Psoas muscle (tissue), 8 donors: ENCODE measurements around the gene TDRD12. TPM values are rescaled to one million over a fixed set of nuclear protein-coding genes. Genes with fewer than 3 reads are reported as not detected.
"Not testable (repeated sequence)": the region's sequence is repeated elsewhere in the genome, so short reads cannot be mapped to it uniquely, and the experiment has no call there.

ENCODE experiments used
- ATAC-seq, 4 donors: fragments of 200-7000 bp; cut with Tn5 transposase; one replicate each; pipeline ENCODE4 v1.9.1; 2020; ENCODE audit warnings: moderate library complexity in 3 of 4, mild to moderate bottlenecking in 2 of 4
- DNase-seq, 2 donors: peaks; one replicate each; pipeline ENCODE4 v3.0.0-alpha.2; 2020
- H3K27ac ChIP-seq: fragments of 200-600 bp; one replicate; pipeline ENCODE4 v1.8.0; 2022
- H3K27me3 ChIP-seq, 3 donors: fragments of 200-600 bp in 1 of 3; one replicate each; pipeline versions ENCODE4 v1.6.1 to v1.8.0; 2013 to 2022; ENCODE audit warnings: low read length in 2 of 3, mild to moderate bottlenecking in 2 of 3, moderate library complexity in 1 of 3; ENCODE audit not compliant: insufficient read depth in 3 of 3
- H3K36me3 ChIP-seq, 2 donors: fragments of 200-600 bp in 1 of 2; one replicate each; pipeline versions ENCODE4 v1.6.1 to v1.8.0; 2013 to 2022; ENCODE audit warnings: low read depth in 1 of 2, mild to moderate bottlenecking in 1 of 2, moderate library complexity in 1 of 2; ENCODE audit not compliant: insufficient read depth in 1 of 2
- H3K4me1 ChIP-seq: fragments of 200-600 bp; one replicate; pipeline ENCODE4 v1.8.0; 2022
- H3K4me3 ChIP-seq: fragments of 200-600 bp; one replicate; pipeline ENCODE4 v1.8.0; 2022; ENCODE audit warnings: mild to moderate bottlenecking
- H3K9me3 ChIP-seq: fragments of 200-600 bp; one replicate; pipeline ENCODE4 v1.8.0; 2022
- WGBS, 3 donors: extraction: QIAGEN DNeasy Blood & Tissue Kit; methylation state at CpG; one replicate each; pipeline versions ENCODE4 v1.1.6 to v1.1.7; 2013; 5-methylcytosine and 5-hydroxymethylcytosine counted together
- intact Hi-C, 2 donors: fragments of 100-400 bp; cut with DNase I; formaldehyde crosslinking; loops; one replicate each; pipeline versions ENCODE4 v1.11.0 to v1.14.2; 2022
- polyA plus RNA-seq, 3 donors: library from polyadenylated mRNA; stranded (reverse); fragments of 200-250 nt; gene quantifications; one replicate each; pipeline ENCODE4 v1.2.3, GENCODE V29; 2013
- total RNA-seq, 4 donors: library from RNA; stranded (reverse); fragmentation: NEBNext Ultra II Directional in 2 of 4; extraction: Animal tissue kit (Norgen Biotek cat#: 25700) in 2 of 4; gene quantifications; one replicate each; pipeline versions ENCODE4 v1.2.1 to v1.2.4, GENCODE V29; 2021 to 2023
- TF ChIP-seq, protein P1 (sequence below): fragments of 200-600 bp; IDR thresholded peaks from one replicate; pipeline ENCODE4 v1.8.0; 2022; ENCODE audit warnings: antibody characterized with exemption
- donor health status: healthy with polysubstance abuse.
- donor health status: DM: no; HTN: no; CAD: no; lungs with moderate emphysema.
- donor health status: Bipolar disorder and iron deficiency.
- donor health status: healthy.
- donor health status: DM: yes; HTN: yes; CAD: no.
- donor health status: DM: no; HTN: no; CAD: no.
- donor health status: DM: no; HTN: no; CAD: no.
- donor health status: DM: yes; HTN: yes; CAD: no.

Gene TDRD12
- total and polyA plus RNA-seq, 7 donors: 0.14 to 0.28 (median 0.19) TPM; not detected in 3

DNA sequence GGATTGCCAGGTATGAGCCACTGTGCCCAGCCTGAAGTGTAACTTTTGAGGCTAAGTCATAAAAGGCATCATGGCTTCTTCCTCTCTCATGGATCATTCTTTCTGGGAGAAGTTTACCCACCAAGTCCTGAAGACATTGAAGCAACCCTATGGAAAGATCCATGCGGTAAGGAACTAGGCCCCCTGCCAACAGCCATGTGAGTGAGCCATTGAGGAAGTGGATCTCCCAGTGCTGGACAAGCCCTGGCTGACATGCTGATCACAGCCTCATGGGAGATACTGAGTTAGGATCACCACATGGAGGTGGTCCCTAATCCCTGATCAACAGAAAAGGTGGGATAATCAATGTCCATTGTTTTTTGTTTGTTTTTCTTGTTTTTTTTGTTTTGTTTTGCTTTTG is 31.3 kb upstream of the TDRD12 start:
- Histone ChIP-seq H3K27ac (no peak overlapping the region), H3K4me1 (peaks cover 22% of the 10 kb centered on the region), H3K27me3 (no peaks in the 10 kb centered on the region), H3K4me3 (no peak overlapping the region), H3K9me3 (no peaks in the 10 kb centered on the region), H3K36me3 (no peaks in the 10 kb centered on the region)
- DNase-seq (peak in 1 of 2 donors; percentile 28), ATAC-seq (no peak)
- intact Hi-C loops: loop anchor here in 1 of 2 donors (10.0 kb wide), 1 partner anchor 334 kb away; no protein-coding TSS in a partner anchor
- TF ChIP-seq, protein P1, sequence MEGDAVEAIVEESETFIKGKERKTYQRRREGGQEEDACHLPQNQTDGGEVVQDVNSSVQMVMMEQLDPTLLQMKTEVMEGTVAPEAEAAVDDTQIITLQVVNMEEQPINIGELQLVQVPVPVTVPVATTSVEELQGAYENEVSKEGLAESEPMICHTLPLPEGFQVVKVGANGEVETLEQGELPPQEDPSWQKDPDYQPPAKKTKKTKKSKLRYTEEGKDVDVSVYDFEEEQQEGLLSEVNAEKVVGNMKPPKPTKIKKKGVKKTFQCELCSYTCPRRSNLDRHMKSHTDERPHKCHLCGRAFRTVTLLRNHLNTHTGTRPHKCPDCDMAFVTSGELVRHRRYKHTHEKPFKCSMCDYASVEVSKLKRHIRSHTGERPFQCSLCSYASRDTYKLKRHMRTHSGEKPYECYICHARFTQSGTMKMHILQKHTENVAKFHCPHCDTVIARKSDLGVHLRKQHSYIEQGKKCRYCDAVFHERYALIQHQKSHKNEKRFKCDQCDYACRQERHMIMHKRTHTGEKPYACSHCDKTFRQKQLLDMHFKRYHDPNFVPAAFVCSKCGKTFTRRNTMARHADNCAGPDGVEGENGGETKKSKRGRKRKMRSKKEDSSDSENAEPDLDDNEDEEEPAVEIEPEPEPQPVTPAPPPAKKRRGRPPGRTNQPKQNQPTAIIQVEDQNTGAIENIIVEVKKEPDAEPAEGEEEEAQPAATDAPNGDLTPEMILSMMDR: no peak
- 72 to 80% (median 77%) methylated on average over 1 of the region's 1 CpG for WGBS, 3 donors

DNA sequence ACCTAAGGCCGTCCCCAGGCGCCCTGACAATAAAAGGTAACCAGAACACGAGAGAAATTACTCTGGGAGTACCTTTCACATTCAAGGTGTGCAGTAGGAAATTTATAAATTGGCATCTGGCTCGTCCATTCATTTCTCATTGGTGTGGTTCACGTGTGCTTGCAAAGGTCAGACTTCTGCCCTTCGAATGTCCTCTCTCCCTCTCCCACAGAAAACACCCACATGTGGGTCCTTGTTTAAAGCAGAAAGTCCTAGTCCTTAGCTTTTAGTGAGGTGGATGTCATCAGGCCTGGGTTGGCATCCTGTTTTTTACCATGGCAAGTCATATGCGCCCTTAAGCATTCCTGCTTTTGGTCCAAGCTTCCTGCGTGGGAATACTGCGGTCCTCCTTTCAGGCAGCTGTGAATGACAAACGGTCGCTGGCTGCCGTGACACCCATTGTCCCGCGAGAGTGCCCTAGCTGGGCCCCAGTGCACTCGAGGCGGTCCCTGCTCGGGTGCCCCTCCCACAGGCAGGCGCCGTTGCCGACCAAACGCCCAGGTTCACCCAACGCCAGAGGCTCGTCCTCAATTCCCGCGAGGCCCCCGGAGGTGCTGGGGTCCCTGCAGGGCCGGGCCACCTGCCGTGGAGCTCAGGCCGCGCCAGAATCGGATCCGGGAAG is 28.1 kb upstream of the TDRD12 start, which contains the start of gene NUDT19:
Gene NUDT19, plus strand, starts transcription at position 531 of the 661 bp plus-strand sequence. CDS start 140 bp downstream, outside the sequence.
- Histone ChIP-seq H3K27ac (peak within 1 kb of the TSS; percentile 92), H3K9me3 (no peaks in the 10 kb centered on the region), H3K4me1 (peaks cover 50% of the 10 kb centered on the region), H3K4me3 (peak within 1 kb of the TSS; percentile 91), H3K36me3 (peaks cover 0 to 2% of the 10 kb centered on the region in 2 donors), H3K27me3 (no peaks in the 10 kb centered on the region)
- ATAC-seq: peak; percentile 96
- peak; percentile 86 to 93 for DNase-seq
- intact Hi-C loops: no loop called here
- WGBS, 3 donors: 5 to 7% (median 5%) methylated on average over 30 to 32 of the region's 32 CpGs
- TF ChIP-seq, protein P1: no peak

DNA sequence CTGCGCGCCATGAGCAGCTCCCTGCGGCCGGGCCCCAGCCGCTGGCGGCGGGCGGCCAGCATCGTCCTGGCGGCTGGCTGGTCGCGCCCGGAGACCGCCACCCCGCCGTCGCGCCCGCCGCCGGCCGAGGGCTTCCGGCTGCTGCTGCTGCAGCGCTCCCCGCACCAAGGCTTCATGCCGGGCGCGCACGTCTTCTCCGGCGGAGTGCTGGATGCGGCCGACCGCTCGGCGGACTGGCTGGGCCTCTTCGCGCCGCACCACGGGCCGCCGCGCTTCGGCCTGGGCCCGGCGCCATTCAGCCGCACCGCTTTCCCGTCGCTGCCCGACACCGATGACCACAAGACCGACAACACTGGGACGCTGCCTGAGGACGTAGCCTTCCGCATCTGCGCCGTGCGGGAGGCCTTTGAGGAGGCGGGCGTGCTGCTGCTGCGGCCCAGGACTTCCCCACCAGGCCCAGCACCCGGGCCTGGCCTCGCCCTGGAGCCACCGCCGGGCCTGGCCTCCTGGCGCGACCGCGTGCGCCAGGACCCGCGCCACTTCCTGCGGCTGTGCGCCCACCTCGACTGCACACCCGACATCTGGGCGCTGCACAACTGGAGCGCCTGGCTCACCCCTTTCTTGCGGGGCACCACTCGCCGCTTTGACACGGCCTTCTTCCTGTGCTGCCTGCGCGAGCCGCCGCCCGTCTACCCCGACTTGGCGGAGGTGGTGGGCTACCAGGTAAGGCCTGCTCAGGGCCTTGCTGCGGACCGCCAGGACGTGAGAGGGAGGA is 27.4 kb upstream of the TDRD12 start:
- 0 to 4% (median 2%) methylated on average over 49 to 93 of the region's 93 CpGs for WGBS, 3 donors
- Histone ChIP-seq H3K9me3 (no peaks in the 10 kb centered on the region), H3K27me3 (no peaks in the 10 kb centered on the region), H3K4me3 (peak overlapping the region; percentile 91), H3K27ac (peak overlapping the region; percentile 92), H3K4me1 (peaks cover 52% of the 10 kb centered on the region), H3K36me3 (peaks cover 0 to 2% of the 10 kb centered on the region in 2 donors)
- TF ChIP-seq, protein P1: no peak
- intact Hi-C loops: no loop called here
- peak; percentile 71 to 85 for DNase-seq
- peak; percentile 65 to 74 (median 72) for ATAC-seq

DNA sequence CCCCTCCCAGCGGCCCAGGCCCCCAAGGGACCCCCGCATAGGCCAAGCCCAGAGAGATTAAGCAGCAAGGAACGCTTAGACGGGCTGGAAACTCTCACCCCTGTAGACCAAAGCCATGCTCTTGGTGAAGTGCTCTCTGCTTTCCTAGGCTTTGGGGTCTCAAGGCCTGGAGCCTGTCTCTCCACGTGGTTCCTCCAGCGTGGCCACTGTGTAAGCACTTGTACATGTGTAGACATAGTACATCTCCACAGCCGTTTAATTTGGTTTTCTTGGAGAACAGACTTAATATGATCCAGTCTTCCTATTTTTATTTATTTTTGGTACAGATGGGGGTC is 26.9 kb upstream of the TDRD12 start:
- Histone ChIP-seq H3K4me3 (peak overlapping the region; percentile 91), H3K36me3 (peaks cover 0 to 2% of the 10 kb centered on the region in 2 donors), H3K27me3 (no peaks in the 10 kb centered on the region), H3K9me3 (no peaks in the 10 kb centered on the region), H3K4me1 (peaks cover 52% of the 10 kb centered on the region), H3K27ac (peak overlapping the region; percentile 92)
- DNase-seq: no peak
- intact Hi-C loops: no loop called here
- ATAC-seq: peak in 2 of 4 donors; percentile 2 to 4
- TF ChIP-seq, protein P1: no peak
- WGBS, 3 donors: 19 to 29% (median 22%) methylated on average over 7 of the region's 7 CpGs

DNA sequence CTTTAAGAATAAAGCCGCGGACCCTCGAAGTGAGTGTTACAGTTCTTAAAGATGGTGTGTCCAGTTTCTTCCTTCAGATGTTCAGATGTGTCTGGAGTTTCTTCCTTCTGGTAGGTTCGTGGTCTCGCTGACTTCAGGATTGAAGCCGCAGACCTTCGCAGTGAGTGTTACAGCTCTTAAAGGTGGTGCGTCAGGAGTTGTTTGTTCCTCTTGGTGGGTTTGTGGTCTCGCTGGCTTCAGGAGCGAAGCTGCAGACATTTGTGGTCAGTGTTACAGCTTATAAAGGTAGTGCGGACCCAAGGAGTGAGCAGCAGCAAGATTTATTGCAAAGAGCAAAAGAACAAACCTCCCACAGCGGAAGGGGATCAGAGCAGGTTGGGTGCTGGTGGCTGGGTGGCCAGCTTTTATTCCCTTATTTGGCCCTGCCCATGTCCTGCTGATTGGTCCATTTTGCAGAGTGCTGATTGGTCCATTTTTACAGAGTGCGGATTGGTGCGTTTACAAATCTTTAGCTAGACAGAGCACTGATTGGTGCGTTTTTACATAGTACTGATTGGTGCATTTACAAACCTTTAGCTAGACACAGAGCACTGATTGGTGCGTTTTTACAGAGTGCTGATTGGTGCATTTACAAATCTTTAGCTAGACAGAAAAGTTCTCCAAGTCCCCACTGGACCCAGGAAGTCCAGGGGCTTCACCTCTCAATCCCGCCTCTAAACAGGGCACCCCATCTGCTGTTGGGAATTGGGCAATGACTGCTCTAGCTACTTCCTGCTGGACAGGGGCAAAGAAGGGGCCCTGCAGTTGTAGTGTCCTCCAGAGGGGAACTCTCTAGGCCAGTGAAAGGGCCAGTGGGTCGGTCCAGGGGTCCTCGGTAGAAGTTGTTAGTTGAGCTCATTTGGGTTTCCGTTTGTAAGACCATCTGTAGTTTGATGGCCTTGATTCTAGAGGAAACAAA is 26.1 kb upstream of the TDRD12 start:
- intact Hi-C loops, H3K27me3 ChIP-seq, DNase-seq, H3K9me3 ChIP-seq, H3K27ac ChIP-seq, ATAC-seq, H3K36me3 ChIP-seq: not testable (repeated sequence)
- Histone ChIP-seq H3K4me1 (peaks cover 52% of the 10 kb centered on the region), H3K4me3 (peak overlapping the region; percentile 91)
- 91 to 92% (median 92%) methylated on average over 20 of the region's 20 CpGs for WGBS, 3 donors

DNA sequence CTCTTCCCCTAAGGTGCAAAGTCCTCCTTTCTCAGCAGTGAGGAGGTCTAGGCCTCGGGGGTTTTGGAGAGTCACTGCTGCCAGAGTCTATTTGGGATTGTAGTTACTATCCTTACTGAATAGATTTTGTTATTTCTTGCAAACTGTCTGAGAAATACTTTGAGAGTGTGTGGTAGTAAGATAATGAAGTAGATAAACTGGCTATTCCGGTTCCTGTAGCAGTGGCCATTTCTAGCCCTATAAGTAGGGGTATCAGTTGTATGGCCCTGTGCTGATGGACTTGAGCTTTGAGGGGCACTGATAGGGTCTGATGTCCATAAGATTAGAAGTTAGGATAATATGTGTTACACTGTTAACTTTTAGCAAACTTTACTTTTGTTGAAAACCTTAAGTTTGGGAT is 25.3 kb upstream of the TDRD12 start:
- H3K27ac ChIP-seq, intact Hi-C loops, H3K27me3 ChIP-seq, ATAC-seq, H3K36me3 ChIP-seq, H3K9me3 ChIP-seq, DNase-seq: not testable (repeated sequence)
- 67 to 80% (median 72%) methylated on average over 2 of the region's 2 CpGs for WGBS, 3 donors
- peaks cover 52% of the 10 kb centered on the region for H3K4me1 ChIP-seq
- peak overlapping the region; percentile 27 for H3K4me3 ChIP-seq

DNA sequence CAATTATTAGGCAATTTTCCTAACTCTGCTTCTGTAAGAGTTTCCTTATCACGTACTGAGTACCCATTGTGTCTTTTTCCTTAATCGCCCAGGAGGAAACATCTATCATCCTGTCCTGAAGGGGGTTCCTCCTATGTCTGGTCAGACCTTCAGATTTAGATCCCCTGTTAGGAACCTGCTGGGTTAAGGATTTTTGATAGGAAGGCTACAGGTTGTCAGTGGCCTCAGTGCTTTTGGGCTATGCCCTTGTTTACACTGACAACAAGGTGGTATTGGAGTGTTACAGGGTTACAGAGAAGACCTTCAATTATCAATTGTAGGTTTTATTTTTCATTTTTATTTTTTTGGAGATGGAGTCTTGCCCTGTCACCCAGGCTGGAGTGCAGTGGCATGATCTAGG is 24.7 kb upstream of the TDRD12 start:
- 69 to 70% (median 69%) methylated on average over 2 of the region's 2 CpGs for WGBS, 3 donors
- ATAC-seq, intact Hi-C loops, H3K27ac ChIP-seq, DNase-seq, H3K27me3 ChIP-seq, H3K9me3 ChIP-seq, H3K36me3 ChIP-seq: not testable (repeated sequence)
- Histone ChIP-seq H3K4me1 (peaks cover 51% of the 10 kb centered on the region), H3K4me3 (peak overlapping the region; percentile 27)
